Activated effector memory CD4-positive, alpha-beta T cell treated with Interleukin-2 at 50 U/mL for 16 hours (primary cell): ENCODE results near the gene FRMPD4.
"Not testable (repeated sequence)": the region's sequence is repeated elsewhere in the genome, so short reads cannot be mapped to it uniquely, and the experiment has no call there.

Experiments
- DNase-seq: peaks from one replicate; pipeline ENCODE4 v3.0.0-alpha.2; 2020

The FRMPD4 gene

GRCh38 chrX:12446342-12447075 is 308.2 kb downstream of the FRMPD4 start:
- no peak for DNase-seq

DNA sequence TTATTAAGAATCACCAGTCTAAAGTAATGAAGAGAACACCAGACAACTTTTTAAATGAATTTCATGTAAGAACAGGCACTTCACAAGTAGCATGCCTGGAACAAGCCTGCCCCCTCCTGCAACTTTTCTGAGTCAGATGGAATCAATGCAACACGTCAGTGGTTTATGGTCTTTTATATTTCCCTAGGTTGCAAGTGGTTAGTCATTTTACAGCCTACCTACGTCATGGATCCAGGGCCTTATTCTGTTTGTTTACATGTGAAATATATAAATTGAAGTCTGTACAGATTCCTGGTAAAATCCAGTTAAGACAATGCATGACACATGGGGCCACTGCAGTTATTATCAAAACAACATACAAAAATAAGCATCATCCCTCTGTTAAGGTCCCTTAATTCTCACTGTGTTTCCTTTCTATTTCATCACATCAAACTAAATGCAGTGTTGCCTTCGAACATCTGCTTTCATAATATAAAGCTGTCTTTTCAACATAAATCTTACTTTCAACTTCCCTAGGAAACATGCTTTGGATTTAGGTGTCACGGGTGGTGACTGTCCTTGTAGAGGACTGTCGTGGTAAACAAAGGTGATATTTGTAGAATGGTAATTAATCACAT is 309.3 kb downstream of the FRMPD4 start:
- no peak for DNase-seq

GRCh38 chrX:12452268-12452667 is 314.0 kb downstream of the FRMPD4 start:
- DNase-seq: no peak

DNA sequence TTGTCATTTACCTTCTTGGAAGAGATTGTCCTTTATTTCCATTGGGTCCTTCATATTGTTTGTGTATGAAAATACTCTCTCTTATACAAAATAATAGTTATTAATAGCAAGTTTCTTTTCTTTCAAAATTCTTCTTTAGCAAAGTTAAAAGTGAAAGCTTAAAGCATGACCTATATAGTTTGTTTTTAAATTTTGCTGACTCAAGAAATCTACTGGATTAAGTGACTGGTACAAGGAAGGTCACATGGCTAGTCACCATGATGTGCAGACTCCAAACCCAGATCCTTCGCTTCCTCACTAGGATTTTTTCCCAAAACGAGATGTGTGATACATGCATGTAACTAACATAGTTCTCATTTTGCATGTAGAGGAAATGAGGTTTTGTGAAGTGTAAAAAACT is 322.7 kb downstream of the FRMPD4 start:
- no peak for DNase-seq

DNA sequence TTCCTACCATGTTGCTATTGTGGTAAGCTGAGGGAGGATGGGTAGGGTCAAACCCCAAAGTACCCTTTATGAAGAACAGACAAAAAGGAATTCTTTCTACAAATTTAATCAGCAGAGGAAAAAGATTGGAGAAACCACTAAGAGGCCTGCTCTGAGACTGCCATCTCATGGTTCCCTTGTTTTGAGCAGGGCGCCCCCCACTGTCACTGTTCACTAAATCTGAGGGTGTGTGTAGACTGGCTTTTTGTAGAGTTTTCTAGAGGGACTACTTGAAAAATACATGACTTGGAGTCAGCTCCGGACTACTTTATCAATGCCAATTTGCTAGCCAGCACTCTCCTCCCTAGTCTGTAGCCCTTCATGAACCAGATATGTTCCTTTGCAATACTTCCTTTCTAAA is 324.8 kb downstream of the FRMPD4 start:
- no peak for DNase-seq

DNA sequence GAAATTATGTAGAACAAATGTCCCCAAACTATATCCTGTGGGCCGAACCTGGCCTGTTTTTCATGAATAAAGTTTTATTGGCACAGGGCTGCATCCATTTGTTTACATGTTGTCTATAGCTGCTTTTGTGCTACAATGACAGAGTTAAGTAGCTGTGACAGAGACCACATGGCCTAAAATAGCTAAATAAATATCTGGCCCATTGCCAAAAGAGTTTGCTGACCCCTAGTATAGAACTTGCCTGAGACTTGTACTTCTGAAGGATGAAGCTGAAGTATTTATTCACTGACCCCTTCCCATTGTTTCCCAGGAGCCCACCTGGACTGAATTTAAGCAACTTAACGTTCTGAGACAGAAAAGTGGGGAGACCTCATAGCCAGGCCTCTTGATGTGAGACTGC is 325.6 kb downstream of the FRMPD4 start:
- DNase-seq: no peak

GRCh38 chrX:12467321-12467720 is 329.0 kb downstream of the FRMPD4 start:
- DNase-seq: no peak

GRCh38 chrX:12469296-12469695 is 331.0 kb downstream of the FRMPD4 start:
- no peak for DNase-seq

DNA sequence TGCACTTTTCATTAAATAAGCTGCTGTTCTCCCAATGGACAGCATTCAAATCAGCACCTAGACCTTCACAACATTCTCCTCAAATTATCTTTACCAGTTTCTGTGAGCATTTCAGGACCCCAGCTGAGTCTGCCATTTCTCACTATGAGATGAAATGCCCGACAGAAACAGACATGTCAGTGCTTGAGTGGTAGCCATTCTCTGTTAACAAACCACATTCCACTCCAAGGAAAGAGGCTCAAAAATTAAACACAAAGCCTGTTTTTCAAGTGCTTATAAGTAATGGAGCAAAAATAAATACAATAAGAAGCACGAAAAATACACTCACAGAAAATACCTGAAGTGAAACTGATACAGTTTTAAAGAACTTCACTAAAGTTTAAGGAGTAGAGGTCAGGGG is 332.8 kb downstream of the FRMPD4 start:
- DNase-seq: no peak

DNA sequence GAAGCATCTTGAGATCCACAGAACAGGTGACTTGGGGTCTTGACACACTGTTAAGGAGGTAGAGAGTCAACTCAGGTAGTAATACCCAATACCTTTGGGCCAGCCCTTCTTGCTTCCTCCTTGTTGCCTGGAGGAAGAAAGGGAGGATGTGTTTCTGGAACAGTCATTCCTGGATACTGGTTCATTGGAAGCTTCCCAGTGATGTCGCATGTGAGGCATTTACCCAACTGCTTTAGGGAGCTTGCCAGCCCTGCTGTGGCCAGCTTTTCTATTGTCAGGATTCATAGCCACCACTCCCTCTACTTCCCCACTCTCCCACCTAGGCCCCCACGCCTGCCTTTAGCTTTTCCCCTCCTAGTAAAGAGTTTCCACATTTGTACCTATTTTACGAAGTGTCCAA is 342.7 kb downstream of the FRMPD4 start:
- no peak for DNase-seq

- DNase-seq: no peak
These were observed 349.9 kb downstream of the FRMPD4 start for GRCh38 chrX:12488220-12488619.

GRCh38 chrX:12488771-12489170 is 350.5 kb downstream of the FRMPD4 start:
- DNase-seq: no peak

- no peak for DNase-seq
These were observed 351.1 kb downstream of the FRMPD4 start for GRCh38 chrX:12489341-12489740.

- DNase-seq: no peak
These were observed 356.3 kb downstream of the FRMPD4 start for GRCh38 chrX:12494400-12495138.

GRCh38 chrX:12496343-12496742 is 358.1 kb downstream of the FRMPD4 start:
- DNase-seq: no peak

- no peak for DNase-seq
These were observed 359.7 kb downstream of the FRMPD4 start for GRCh38 chrX:12497832-12498591.

DNA sequence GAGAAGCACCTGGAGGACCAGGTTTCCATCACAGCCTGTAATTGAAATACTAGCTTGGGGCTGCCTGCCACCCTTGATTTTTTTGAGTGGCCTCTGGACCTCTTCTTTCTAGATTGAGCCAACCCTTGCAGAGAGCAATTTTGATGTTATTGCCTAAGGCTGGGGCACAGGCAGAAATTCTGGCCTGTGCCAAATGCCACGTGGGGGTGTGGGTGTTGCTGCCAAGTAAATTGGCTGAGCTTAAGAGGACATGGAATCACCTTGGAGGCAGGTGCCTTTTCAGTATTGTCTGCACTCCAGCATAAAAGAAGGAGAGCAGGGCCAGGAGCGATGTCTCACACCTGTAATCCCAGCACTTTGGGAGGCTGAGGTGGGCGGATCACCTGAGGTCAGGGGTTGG is 366.9 kb downstream of the FRMPD4 start:
- DNase-seq: no peak

- DNase-seq: not testable (repeated sequence)
These were observed 377.1 kb downstream of the FRMPD4 start for GRCh38 chrX:12515384-12515783.

DNA sequence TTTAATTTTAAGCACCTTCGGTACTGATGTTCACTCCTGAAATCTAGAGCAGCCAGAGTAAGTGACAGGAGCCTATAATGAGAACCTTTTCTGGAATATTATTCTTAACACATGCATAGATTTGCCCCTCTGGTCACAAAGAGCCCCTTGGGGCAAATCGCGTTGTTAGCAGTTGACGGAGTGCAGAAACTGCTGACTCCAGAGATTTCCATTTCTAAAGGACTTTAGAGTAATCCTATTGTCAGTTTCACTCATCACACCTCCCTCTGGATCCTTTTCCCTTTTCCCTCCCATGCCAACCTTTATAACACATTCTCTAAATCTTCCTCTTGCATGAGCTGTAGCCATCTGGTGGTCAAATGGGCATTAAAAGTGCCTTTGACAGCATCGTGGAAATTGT is 388.0 kb downstream of the FRMPD4 start:
- no peak for DNase-seq

DNA sequence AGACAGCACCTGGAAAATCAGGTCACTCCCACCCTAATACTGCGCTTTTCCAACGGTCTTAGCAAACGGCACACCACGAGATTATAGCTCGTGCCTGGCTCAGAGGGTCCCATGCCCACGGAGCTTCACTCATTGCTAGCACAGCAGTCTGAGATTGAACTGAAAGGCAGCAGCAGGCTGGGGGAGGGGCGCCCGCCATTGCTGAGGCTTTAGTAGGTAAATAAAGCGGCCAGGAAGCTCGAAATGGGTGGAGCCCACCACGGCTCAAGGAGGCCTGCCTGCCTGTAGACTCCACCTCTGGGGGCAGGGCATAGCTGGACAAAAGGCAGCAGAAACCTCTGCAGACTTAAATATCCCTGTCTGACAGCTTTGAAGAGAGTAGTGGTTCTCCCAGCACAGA is 399.8 kb downstream of the FRMPD4 start:
- not testable (repeated sequence) for DNase-seq

DNA sequence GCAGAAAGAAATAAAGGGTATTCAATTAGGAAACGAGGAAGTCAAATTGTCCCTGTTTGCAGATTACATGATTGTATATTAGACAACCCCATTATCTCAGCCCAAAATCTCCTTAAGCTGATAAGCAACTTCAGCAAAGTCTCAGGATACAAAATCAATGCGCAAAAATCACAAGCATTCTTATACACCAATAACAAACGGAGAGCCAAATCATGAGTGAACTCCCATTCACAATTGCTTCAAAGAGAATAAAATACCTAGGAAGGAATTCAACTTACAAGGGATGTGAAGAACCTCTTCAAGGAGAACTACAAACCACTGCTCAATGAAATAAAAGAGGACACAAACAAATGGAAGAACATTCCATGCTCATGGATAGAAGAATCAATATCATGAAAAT is 404.0 kb downstream of the FRMPD4 start:
- not testable (repeated sequence) for DNase-seq

DNA sequence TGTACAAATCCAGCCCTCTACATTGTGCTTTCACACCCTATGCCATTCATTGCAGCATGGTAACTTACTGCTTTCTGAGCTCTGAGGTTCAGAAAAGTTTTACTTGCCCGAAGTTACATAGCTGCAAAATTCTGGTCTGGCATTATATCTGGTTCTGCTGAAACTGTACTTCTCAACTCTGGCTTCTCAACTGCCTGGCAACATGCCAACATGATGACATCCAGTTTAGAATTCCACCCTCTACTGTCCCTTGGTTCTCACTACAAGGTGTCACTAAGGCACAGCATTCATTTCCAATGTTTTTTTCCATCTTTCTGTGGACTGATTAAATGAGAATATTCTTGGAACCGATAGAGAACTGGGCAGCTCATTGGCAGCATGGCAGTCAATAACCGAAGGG is 410.1 kb downstream of the FRMPD4 start:
- DNase-seq: no peak

DNA sequence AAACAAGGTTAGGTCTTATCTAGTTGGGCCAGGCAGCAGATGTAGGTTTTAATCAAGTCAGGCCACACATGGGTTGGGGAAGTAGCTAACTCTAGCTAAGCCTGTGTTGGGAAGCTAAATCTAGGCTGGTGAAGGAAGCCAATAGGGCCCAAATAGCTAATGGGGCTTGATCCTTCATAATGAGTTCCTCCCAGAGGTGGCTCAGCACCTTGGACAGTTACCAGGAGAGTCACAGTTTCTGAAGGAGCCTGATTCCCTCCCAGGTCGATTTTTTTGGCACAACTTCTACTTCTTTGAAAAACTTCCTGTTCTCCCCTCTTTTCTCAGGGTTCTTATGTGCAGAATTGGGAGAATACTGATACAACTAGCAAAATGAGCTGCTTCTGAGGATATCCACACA is 410.5 kb downstream of the FRMPD4 start:
- DNase-seq: no peak
